C4-2B (cell line): ENCODE results near the gene ZC3H10.

Experiments used
- H3K27ac ChIP-seq: fragments of 450-650 bp; 2 replicates; pipeline ENCODE4 v1.5.1; 2017
- ZFX ChIP-seq: fragments of 450-650 bp; IDR thresholded peaks from 2 replicates; pipeline ENCODE4 v1.6.1; 2017
- TF ChIP-seq, protein P1 (sequence below): fragments of 450-650 bp; conservative IDR thresholded peaks from 2 replicates; pipeline ENCODE4 v1.5.1; 2017; ENCODE audit warnings: mild to moderate bottlenecking

Gene ZC3H10, protein sequence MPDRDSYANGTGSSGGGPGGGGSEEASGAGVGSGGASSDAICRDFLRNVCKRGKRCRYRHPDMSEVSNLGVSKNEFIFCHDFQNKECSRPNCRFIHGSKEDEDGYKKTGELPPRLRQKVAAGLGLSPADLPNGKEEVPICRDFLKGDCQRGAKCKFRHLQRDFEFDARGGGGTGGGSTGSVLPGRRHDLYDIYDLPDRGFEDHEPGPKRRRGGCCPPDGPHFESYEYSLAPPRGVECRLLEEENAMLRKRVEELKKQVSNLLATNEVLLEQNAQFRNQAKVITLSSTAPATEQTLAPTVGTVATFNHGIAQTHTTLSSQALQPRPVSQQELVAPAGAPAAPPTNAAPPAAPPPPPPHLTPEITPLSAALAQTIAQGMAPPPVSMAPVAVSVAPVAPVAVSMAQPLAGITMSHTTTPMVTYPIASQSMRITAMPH

DNA sequence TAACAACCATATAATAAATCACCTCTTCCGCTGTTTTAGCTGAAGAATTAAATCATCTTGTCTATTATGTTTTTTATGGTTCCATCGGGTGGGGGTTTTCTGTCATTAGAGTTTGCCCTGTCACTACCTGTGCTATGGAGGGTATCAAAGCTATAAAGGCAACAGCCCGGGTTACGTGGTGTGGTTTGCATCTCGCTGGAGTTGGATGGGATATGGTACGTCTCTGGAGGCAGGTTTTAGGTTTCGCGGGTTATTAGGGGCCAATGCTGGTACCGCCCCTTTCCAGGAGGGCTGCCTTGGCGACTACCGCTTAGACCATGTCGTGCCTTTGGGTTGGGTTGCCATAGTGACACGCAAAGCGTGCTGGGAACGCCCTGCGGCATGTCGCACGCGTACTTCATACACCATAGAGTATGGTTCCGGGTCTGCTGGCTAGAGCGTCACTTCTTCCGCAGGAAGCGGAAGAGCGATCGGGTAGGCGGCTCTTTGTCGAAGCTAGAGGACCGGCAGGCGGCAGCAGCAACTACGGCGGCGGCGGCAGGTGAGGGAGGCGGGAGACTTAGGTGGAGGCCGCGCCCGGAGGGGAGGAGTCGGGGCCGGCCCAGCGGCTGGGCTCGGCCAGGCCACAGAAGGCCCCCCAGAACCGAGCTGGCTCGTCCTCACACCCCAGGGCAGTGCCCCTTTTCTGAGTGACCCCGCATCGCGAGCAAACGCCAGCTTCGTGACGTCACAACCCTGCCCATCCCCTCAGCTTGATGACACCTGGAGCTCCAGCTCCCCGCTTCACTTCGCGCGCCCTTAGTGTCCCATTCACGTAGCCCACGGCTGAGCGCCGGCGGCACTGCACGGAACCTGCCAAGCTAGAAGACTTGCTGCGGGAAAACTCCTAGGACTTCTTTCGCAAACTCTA lies at the start of gene ZC3H10:
ZC3H10 (plus strand) TSS at position 489 of the 910 bp plus-strand sequence. CDS start 2,297 bp downstream, outside the sequence.
- TF ChIP-seq, protein P1, sequence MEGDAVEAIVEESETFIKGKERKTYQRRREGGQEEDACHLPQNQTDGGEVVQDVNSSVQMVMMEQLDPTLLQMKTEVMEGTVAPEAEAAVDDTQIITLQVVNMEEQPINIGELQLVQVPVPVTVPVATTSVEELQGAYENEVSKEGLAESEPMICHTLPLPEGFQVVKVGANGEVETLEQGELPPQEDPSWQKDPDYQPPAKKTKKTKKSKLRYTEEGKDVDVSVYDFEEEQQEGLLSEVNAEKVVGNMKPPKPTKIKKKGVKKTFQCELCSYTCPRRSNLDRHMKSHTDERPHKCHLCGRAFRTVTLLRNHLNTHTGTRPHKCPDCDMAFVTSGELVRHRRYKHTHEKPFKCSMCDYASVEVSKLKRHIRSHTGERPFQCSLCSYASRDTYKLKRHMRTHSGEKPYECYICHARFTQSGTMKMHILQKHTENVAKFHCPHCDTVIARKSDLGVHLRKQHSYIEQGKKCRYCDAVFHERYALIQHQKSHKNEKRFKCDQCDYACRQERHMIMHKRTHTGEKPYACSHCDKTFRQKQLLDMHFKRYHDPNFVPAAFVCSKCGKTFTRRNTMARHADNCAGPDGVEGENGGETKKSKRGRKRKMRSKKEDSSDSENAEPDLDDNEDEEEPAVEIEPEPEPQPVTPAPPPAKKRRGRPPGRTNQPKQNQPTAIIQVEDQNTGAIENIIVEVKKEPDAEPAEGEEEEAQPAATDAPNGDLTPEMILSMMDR, result peak; percentile 63
- TF ChIP-seq ZFX, result peak; percentile 56
- H3K27ac ChIP-seq, result peak within 1 kb of the TSS; percentile 96

DNA sequence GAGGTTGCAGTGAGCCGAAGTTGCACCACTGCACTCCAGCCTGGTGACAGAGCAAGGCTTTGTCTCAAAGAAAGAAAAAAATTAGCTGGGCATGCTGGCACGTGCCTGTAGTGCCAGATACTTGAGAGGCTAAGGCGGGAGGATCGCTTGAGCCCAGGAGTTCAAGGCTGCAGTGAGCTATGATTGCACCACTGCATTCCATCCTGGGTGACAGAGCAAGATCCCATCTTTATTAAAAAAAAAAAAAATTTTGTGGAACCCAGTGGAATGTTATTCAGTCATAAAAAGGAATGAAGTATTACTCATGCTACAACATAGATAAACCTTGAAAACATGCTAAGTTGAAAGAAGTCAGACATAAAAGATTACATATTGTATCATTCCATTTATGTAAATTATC lies 46.4 kb upstream of the ZC3H10 start:
- TF ChIP-seq ZFX, result no peak
- TF ChIP-seq, protein P1, result no peak
- no peak overlapping the region for H3K27ac ChIP-seq

DNA sequence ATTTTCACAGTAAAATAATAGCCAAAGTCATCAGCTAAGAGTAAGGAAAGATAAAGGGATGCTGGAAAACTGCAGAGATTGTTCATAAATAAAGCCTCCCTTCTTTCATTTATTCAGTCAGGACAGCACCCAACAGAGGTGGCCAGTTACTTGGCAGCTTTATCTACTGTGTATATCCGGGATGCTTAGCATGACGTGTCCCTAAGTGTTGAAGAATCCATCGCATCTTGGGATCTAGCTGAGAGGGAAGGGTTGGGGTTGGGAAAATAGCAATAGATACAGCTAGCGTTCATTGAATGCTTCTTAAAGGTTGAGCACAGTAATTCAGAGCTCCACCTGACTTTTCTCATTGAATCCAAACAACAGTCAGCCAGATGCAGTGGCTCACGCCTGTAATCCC lies 43.7 kb upstream of the ZC3H10 start:
- no peak overlapping the region for H3K27ac ChIP-seq
- TF ChIP-seq ZFX, result no peak
- TF ChIP-seq, protein P1, result no peak

DNA sequence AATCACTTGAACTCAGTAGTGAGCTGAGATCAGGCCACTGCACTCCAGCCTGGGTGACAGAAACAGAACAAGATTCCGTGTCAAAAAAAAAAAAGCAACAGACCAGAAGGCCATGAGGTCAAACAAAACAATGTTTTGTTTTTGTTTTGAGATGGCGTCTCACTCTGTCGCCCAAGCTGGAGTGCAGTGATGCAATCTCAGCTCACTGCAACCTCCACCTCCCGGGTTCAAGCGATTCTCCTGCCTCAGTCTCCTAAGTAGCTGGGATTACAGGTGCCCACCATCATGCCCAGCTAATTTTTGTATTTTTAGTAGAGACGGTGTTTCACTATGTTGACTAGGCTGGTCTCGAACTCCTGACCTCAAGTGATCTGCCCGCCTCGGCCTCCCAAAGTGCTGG lies 40.1 kb upstream of the ZC3H10 start:
- H3K27ac ChIP-seq, result peak overlapping the region; percentile 7

DNA sequence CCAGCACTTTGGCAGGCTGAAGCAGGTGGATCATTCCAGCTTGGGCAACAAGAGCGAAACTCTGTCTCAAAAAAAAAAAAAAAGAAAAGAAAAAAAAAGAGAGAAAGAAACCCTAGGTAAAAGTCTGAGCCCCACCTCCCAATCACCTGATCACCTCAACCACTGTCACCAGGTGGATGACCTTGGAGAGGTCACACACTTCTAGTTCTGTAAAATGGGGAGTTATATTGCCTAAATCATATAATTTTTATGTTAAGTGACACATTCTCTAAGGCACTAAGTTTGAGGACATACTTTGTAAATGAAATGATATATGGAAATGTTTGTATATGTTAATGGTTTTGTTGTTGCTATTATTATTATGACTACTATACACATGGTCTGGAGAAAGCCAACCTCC lies 39.6 kb upstream of the ZC3H10 start:
- peak overlapping the region; percentile 97 for H3K27ac ChIP-seq
- TF ChIP-seq, protein P1, result no peak
- TF ChIP-seq ZFX, result no peak

DNA sequence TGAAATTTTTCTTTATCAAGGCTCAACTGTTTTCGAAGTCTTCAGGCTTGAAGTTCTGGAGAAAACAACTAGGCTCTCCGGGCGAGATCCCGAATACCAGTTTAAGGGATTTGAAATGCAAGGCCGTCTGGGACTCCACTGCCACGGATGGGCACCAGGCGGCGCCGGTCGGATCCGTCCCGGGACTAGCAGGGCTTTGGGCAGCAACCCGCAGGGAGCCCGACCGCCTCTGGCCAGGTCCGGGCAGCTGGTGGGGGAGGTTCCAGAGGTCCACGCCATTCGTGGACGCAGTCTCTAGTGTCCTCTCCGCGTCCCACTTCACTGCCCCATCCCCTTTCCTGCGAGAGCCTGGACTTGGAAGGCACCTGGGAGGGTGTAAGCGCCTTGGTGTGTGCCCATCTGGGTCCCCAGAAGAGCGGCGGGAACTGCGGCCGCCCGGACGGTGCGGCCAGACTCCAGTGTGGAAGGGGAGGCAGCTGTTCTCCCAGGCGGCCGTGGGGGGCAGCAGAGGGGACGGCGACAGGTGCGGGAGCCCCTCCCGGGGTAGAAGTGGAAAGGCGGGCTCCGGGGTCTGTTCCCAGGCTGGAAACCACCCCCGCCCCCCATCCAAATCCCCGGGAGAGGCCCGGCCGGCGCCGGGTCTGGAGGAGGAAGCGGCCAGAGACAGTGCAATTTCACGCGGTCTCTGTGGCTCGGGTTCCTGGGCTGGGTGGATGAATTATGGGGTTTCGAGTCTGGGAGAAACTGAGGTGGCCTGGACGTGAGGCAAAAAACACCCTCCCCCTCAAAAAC lies 38.9 kb upstream of the ZC3H10 start:
- peak; percentile 31; the same call in 1 of the 2 replicates for TF ChIP-seq ZFX
- TF ChIP-seq, protein P1, result peak; percentile 98
- H3K27ac ChIP-seq, result peak overlapping the region; percentile 97
